ENCODE data around the gene ACSF3. TPM values are rescaled to one million over a fixed set of nuclear protein-coding genes. Genes with fewer than 3 reads are reported as not detected.
A peak's percentile ranks its signal among the peaks of the same experiment; 100 is the strongest.

Gene ACSF3
- total and polyA plus RNA-seq, 2 donors (not counting 1 experiment from before 2014, with no cell fraction given), result 45.2 to 113 TPM

GRCh38 chr16:89168381-89169189, 74.9 kb downstream of the ACSF3 start:
- H3K4me3 ChIP-seq (ENCODE audit: control extremely low read depth in 1 of 5, extremely low read depth in 1 of 5, insufficient read depth in 1 of 5, low read depth in 2 of 5, low read length in 4 of 5), result no peak overlapping the region
- intact Hi-C loops (cut with micrococcal nuclease), result no loop called here
- H3K27me3 ChIP-seq (replicated peaks in 1 of 4; ENCODE audit: control extremely low read depth in 1 of 4, control insufficient read depth in 3 of 4, insufficient read depth in 4 of 4, low read length in 3 of 4), result peaks cover 0 to 31% (median 13%) of the 10 kb centered on the region in 4 experiments
- Mint-ChIP-seq H3K9me3 (ENCODE audit: insufficient read depth) (no peaks in the 10 kb centered on the region), H3K27ac (no peak overlapping the region), H3K27me3 (peaks cover 4% of the 10 kb centered on the region), H3K4me3 (no peak overlapping the region), H3K4me1 (peaks cover 18% of the 10 kb centered on the region)
- peaks cover 6% of the 10 kb centered on the region for H3K79me2 ChIP-seq (ENCODE audit: control insufficient read depth, insufficient read depth, low read length)
- no peak overlapping the region for H3K9ac ChIP-seq (ENCODE audit: low read length)
- WGBS (ENCODE audit: insufficient coverage), result 90% methylated on average over 15 of the region's 23 CpGs
- H2AFZ ChIP-seq (ENCODE audit: insufficient read depth, low read depth, low read length, poor library complexity, severe bottlenecking), result no peak overlapping the region
- no peak for DNase-seq
- ChIA-PET POLR2A (interaction anchor here (0.6 to 0.7 kb wide), 2 partner anchors 225 to 252 kb away, joined by 3 to 4 read pairs; no protein-coding TSS in a partner anchor), CTCF (interaction anchor here (1.2 to 2.7 kb wide), 4 partner anchors 47 to 431 kb away, joined by 3 to 31 read pairs (median 8); no protein-coding TSS in a partner anchor)
- H3K4me1 ChIP-seq (ENCODE audit: control insufficient read depth in 2 of 2, insufficient read depth in 2 of 2, low read length in 2 of 2), result peaks cover 28 to 45% of the 10 kb centered on the region in 2 donors
- no peaks in the 10 kb centered on the region for H3K36me3 ChIP-seq (replicated peaks in 1 of 2; ENCODE audit: control extremely low read depth in 1 of 2, control insufficient read depth in 1 of 2, extremely low read depth in 1 of 2, insufficient read depth in 2 of 2, low read length in 1 of 2)
- H3K27ac ChIP-seq (ENCODE audit: low read length in 2 of 2), result no peak overlapping the region
- H3K4me2 ChIP-seq (replicated peaks; ENCODE audit: low read depth, low read length, poor library complexity, severe bottlenecking), result no peak overlapping the region
- TF ChIP-seq, protein P1, sequence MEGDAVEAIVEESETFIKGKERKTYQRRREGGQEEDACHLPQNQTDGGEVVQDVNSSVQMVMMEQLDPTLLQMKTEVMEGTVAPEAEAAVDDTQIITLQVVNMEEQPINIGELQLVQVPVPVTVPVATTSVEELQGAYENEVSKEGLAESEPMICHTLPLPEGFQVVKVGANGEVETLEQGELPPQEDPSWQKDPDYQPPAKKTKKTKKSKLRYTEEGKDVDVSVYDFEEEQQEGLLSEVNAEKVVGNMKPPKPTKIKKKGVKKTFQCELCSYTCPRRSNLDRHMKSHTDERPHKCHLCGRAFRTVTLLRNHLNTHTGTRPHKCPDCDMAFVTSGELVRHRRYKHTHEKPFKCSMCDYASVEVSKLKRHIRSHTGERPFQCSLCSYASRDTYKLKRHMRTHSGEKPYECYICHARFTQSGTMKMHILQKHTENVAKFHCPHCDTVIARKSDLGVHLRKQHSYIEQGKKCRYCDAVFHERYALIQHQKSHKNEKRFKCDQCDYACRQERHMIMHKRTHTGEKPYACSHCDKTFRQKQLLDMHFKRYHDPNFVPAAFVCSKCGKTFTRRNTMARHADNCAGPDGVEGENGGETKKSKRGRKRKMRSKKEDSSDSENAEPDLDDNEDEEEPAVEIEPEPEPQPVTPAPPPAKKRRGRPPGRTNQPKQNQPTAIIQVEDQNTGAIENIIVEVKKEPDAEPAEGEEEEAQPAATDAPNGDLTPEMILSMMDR (IDR thresholded peaks at IDR 0.05), result no peak
- no peak for TF ChIP-seq EZH2 (IDR thresholded peaks at IDR 0.05; ENCODE audit: borderline replicate concordance, insufficient read depth, low read depth, low read length, poor library complexity, severe bottlenecking)
- peaks cover 37% of the 10 kb centered on the region for H4K20me1 ChIP-seq (ENCODE audit: control insufficient read depth, insufficient read depth, low read length, poor library complexity, severe bottlenecking)
- H3K9me3 ChIP-seq (ENCODE audit: control extremely low read depth in 1 of 3, control insufficient read depth in 2 of 3, insufficient read depth in 1 of 3, low read length in 2 of 3), result peaks cover 0 to 5% (median 0%) of the 10 kb centered on the region in 3 donors
- no peak for ATAC-seq (ENCODE audit: low read depth)

- no peak for ATAC-seq (ENCODE audit: low read depth)
- Histone ChIP-seq H3K36me3 (replicated peaks in 1 of 2; ENCODE audit: control extremely low read depth in 1 of 2, control insufficient read depth in 1 of 2, extremely low read depth in 1 of 2, insufficient read depth in 2 of 2, low read length in 1 of 2) (no peaks in the 10 kb centered on the region), H3K9ac (ENCODE audit: low read length) (no peak overlapping the region), H3K79me2 (ENCODE audit: control insufficient read depth, insufficient read depth, low read length) (peaks cover 6% of the 10 kb centered on the region), H3K27ac (ENCODE audit: low read length in 2 of 2) (no peak overlapping the region), H3K4me3 (ENCODE audit: control extremely low read depth in 1 of 5, extremely low read depth in 1 of 5, insufficient read depth in 1 of 5, low read depth in 2 of 5, low read length in 4 of 5) (no peak overlapping the region), H3K27me3 (replicated peaks in 1 of 4; ENCODE audit: control extremely low read depth in 1 of 4, control insufficient read depth in 3 of 4, insufficient read depth in 4 of 4, low read length in 3 of 4) (peaks cover 0 to 31% (median 13%) of the 10 kb centered on the region in 4 experiments), H4K20me1 (ENCODE audit: control insufficient read depth, insufficient read depth, low read length, poor library complexity, severe bottlenecking) (peaks cover 37% of the 10 kb centered on the region), H3K4me2 (replicated peaks; ENCODE audit: low read depth, low read length, poor library complexity, severe bottlenecking) (peak overlapping the region; percentile 88), H3K4me1 (ENCODE audit: control insufficient read depth in 2 of 2, insufficient read depth in 2 of 2, low read length in 2 of 2) (peaks cover 28 to 40% of the 10 kb centered on the region in 2 donors), H3K9me3 (ENCODE audit: control extremely low read depth in 1 of 3, control insufficient read depth in 2 of 3, insufficient read depth in 1 of 3, low read length in 2 of 3) (peaks cover 0 to 5% (median 0%) of the 10 kb centered on the region in 3 donors), H2AFZ (ENCODE audit: insufficient read depth, low read depth, low read length, poor library complexity, severe bottlenecking) (no peak overlapping the region)
- no peak overlapping the region for H3K27ac Mint-ChIP-seq
- intact Hi-C loops (cut with micrococcal nuclease), result loop anchor here (2.0 kb wide), 2 partner anchors 17 to 77 kb away; no protein-coding TSS in a partner anchor
- H3K27me3 Mint-ChIP-seq, result peaks cover 4% of the 10 kb centered on the region
- POLR2A ChIA-PET, result interaction anchor here (1.1 kb wide), 1 partner anchor 48 kb away, joined by 3 read pairs; the partner anchor contains the start of gene ZNF778
- WGBS (ENCODE audit: insufficient coverage), result 74% methylated on average over 7 of the region's 14 CpGs
- DNase-seq, result no peak
- no peaks in the 10 kb centered on the region for H3K9me3 Mint-ChIP-seq (ENCODE audit: insufficient read depth)
- no peak overlapping the region for H3K4me3 Mint-ChIP-seq
- H3K4me1 Mint-ChIP-seq, result peaks cover 18% of the 10 kb centered on the region
- TF ChIP-seq, protein P1 (IDR thresholded peaks at IDR 0.05), result no peak
- TF ChIP-seq EZH2 (IDR thresholded peaks at IDR 0.05; ENCODE audit: borderline replicate concordance, insufficient read depth, low read depth, low read length, poor library complexity, severe bottlenecking), result no peak
- CTCF ChIA-PET, result interaction anchor here (1.3 kb wide), 1 partner anchor 432 kb away, joined by 5 read pairs; no protein-coding TSS in a partner anchor
Observed at GRCh38 chr16:89169778-89170177, 76.1 kb downstream of the ACSF3 start.

All from B cell (primary cell).